ENCODE measurements around the gene BRD1.
"Not testable (repeated sequence)": the region's sequence is repeated elsewhere in the genome, so short reads cannot be mapped to it uniquely, and the experiment has no call there.

The BRD1 gene

DNA sequence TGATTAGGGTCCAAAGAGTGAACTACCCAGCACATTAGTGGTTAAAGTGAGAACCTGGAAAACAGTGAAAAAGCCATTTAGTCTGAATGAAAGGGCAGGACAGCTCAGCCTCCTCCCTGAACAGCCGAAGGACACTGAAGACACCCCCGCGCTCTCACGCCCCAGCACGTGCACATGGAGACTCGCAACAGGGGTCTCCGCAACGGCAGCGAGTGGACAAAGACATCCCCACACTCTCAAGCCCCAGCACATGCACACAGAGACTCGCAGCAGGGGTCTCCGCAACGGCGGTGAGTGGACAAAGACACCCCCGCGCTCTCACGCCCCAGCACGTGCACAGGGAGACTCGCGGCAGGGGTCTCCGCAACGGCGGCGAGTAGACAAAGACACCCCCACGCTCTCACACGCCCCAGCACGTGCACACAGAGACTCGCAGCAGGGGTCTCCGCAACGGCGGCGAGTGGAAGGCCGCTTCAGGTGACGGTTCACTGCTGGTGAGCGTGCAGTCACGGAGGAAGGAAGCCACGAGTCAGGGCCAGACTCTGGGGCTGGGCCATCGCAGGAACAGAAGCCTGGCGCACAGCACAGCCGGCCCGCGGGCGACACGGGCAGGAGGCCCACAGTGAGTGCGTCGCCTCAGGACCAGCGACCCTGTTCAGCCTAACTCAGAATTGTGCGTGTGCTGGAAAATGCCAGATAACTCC lies 43.6 kb downstream of the BRD1 start:
- DNase-seq (ENCODE audit: low read depth), result no peak

GRCh38 chr22:49783036-49783746 lies 44.5 kb downstream of the BRD1 start:
- DNase-seq (ENCODE audit: low read depth), result no peak

GRCh38 chr22:49781886-49782285 lies 45.8 kb downstream of the BRD1 start:
- DNase-seq (ENCODE audit: low read depth), result not testable (repeated sequence)

DNA sequence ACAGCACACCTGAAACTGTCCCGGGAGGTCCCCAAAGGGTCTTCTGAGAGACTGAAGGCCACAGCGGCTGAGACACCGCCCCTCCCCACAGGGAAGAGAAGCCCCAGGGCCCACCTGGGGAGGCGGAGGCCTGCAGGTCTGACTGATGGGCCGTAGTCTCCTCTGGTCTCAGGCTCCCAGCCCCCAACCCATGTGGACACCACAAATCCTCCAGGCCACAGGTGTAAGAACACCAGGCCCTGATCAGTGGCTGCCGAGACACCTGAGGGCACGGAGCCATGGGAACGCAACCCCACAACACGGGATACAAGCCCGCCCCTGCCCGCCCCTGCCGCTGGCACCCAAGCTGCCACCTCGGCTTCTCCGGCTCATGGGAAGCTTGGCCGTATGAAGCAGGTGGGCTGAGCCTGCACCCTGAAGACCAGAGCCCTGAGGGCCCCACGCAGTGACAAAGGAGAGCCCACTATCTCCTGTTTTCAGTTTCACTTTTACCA lies 46.3 kb downstream of the BRD1 start:
- no peak for DNase-seq (ENCODE audit: low read depth)

DNA sequence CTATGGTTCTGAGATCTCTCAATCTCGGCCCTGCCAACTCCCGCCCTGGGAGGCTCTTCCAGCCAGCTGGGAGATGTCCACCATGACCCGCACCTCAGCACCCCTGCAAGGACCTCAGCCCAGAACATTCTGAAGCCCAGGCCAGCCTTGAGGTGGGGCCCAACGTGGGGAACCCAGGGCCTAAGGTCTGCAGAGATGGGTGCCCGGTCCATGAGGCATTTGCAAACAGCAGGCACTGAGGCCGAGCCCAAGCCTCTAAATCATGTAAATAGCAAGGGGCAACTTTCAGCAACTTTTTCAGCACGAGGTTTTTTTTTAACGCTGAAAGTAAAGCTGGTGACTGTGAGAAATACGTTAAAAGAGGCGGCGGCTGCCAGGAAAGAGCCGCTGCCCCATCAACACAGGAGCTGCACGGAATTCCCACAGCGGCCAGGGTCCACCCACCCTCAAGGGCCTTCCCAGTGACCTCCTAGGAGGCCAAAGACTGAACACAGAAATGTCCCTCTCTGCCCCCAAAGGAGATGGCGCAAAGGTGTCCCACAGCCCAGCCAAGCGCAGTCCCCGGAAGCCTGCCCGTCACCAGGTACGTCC lies 46.9 kb downstream of the BRD1 start:
- no peak for DNase-seq (ENCODE audit: low read depth)

DNA sequence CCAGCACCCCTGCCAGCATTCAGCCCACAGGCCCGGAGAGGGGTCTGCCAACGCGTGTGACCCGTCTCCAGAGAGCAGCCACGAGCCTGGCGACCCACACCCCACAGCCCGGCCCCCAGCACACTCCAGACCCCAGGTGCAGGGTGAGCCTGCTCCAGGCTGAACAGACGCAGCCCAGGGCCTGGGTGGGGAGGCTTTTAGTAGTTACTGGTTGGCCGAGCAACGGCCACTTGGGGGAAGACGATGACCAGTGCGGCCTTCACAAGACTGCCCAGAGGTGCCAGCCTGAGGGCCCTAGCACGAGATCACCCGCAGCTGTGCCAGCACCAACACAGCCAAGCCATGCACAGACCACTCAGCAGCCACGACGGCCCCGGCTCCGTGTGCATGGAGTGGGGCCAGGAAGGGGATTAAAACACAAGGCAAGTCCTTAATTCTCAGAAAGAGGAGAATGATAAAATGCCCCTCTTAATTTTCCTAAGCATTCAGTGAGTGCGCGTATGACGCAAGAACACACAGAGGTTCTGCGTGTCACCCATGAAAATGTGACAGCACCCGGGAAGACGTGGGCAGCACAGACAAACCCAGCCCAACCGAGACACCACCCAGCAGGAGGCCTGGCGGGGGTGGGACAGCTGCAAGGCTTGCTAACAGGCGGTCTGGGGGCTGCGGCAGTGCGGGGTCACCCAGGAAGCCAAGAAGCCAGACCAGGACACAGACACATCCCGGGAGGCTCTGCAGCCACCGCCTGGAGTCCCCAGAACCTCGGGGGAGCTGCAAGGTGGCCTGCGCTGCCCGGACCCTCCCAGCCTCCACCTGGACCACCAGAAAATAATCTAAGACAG lies 47.6 kb downstream of the BRD1 start:
- no peak for DNase-seq (ENCODE audit: low read depth)

- DNase-seq (ENCODE audit: low read depth), result no peak
Observed at GRCh38 chr22:49779211-49779610, 48.5 kb downstream of the BRD1 start.

- DNase-seq (ENCODE audit: low read depth), result no peak
Observed at GRCh38 chr22:49777569-49778249, 50.0 kb downstream of the BRD1 start.

GRCh38 chr22:49776891-49777290 lies 50.8 kb downstream of the BRD1 start:
- no peak for DNase-seq (ENCODE audit: low read depth)

DNA sequence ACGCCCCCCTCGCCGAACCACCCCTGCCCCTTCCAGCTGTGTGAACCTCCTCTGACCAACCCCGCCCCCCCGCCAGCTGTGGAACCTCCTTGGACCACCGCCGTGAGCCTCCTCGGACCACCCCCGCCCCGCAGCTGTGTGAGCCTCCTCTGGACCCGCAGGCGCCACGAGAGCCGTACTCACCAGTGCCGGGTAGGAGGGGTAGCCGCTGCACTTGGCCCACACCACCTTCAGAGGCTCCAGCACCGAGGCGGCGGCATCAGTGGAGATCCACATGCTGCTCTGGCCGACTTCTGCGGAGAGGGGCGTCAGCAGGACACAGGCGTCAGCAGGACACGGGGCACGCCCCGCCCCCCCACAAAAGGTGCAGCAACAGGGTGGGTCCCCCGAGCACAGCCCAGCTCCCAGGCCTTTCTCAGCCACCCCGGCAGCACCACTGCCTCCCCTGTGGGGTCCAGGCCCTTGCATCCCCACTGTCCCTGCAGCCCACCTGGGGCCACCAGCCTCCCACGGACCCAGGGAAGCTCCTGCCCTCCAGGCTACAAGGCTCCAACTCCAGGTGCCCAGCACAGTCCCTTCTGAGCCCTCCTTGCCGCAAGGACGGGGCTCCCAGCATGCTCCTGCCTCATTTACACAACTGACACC lies 51.7 kb downstream of the BRD1 start:
- DNase-seq (ENCODE audit: low read depth), result no peak

- no peak for DNase-seq (ENCODE audit: low read depth)
Observed at GRCh38 chr22:49775191-49775866, 52.3 kb downstream of the BRD1 start.

- no peak for DNase-seq (ENCODE audit: low read depth)
Observed at GRCh38 chr22:49774499-49775151, 53.0 kb downstream of the BRD1 start.

DNA sequence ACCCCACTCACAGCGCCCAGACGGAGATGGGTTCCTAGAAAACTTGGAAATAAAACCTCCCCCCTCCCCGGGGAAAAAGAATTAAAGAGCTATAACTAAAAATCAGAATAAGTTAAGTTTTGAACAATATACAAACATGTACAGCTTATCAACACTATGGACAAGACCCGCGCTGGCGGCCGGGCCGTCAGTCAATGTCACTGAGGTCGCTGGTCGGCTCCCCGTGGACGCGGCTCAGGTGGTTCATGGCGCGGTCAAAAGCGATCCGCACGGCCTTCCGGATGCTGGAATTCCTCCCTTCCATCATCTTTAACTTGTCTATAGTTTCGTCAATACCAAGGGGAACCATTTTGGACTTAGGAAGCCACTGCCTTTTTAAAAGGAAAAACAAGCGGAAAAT lies 53.6 kb downstream of the BRD1 start:
- no peak for DNase-seq (ENCODE audit: low read depth)

- no peak for DNase-seq (ENCODE audit: low read depth)
Observed at GRCh38 chr22:49773531-49773930, 54.1 kb downstream of the BRD1 start.

DNA sequence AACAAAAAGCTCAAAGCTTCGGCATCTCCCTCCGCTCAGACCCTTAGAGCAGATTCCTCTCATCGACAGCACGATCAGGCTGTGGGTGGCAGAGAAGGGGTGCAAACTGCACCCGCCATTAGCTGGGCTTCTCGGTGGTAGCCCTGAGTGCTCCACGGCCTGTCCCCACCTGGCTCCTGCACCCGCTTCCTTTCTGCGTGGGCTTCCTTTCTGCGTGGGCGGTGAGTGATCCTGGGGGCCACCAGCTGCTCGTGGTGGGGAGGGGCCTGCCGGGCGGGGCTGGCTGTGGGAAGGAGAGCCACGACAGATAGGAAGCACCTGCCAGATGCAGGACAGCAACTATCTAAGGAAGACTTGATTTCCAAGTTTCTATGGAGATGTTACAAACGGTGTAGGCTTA lies 55.0 kb downstream of the BRD1 start:
- no peak for DNase-seq (ENCODE audit: low read depth)

DNA sequence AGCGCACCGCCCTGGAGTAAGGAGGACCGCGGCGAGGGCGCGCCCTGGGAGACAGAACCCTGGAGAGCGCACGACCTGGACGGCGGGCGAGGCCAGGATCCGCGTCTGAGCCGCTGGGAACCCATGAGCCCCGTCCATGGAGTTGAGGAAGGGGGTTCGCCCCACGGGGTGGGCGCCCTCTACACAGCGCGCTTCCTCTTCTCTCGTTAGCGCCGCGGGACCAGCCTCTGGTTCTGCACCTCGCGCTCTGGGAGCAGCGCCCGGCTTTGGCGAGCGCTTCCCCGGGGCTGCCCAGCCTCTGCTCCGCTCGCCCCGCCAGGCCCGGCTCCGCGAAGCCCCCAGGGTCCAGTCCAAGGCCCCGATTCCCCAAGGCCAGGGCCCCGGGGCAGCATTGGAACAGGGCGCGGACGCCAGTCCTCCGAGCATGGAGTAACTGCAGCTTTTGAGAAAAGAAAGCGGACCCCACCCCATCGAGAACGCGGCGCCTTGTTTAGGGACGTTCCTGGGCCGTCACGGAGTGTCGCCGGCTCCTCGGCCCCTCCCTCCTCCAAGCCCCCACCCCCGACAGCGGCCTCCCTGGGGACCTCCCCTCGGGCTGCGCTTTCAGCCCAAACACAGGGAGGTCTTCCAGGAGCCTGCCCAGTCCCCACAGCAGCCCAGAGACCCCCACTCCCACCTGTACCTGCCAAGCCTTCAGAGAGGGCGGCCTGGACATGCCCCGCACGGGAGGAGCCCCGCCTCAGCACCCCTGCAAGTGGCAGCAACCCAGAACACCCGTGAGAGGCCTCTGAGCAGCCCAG lies 56.2 kb downstream of the BRD1 start:
- no peak for DNase-seq (ENCODE audit: low read depth)

GRCh38 chr22:49770547-49771265 lies 57.0 kb downstream of the BRD1 start:
- DNase-seq (ENCODE audit: low read depth), result no peak

- no peak for DNase-seq (ENCODE audit: low read depth)
Observed at GRCh38 chr22:49769691-49770546, 57.8 kb downstream of the BRD1 start.
